Stomach (tissue), 9 donors: Measurements from ENCODE around the gene EEFSEC. TPM values are rescaled to one million over a fixed set of nuclear protein-coding genes. Genes with fewer than 3 reads are reported as not detected.
A peak's percentile ranks its signal among the peaks of the same experiment; 100 is the strongest.

Source experiments
- DNase-seq, 2 donors: peaks; one replicate each; pipeline versions ENCODE4 v3.0.0 to v3.0.0-alpha.2; 2013 to 2019
- H3K27ac ChIP-seq, 5 donors: fragments of 200-600 bp in 4 of 5; sonication (generic) in 4 of 5; one replicate each; pipeline ENCODE4 v1.5.1; 2013 to 2019; ENCODE audit warnings: mild to moderate bottlenecking in 1 of 5, moderate library complexity in 1 of 5
- H3K27me3 ChIP-seq, 3 donors: fragments of 200-600 bp; sonication (generic); one replicate each; pipeline ENCODE4 v1.5.1; 2017 to 2019; ENCODE audit warnings: mixed run types in 1 of 3
- H3K36me3 ChIP-seq, 4 donors: fragments of 200-600 bp; sonication (generic); 1 replicate in 3 of 4; 2 replicates in 1 of 4; pipeline ENCODE4 v1.5.1; 2016 to 2019
- H3K4me1 ChIP-seq, 4 donors: fragments of 200-600 bp; sonication (generic); one replicate each; pipeline ENCODE4 v1.5.1; 2016 to 2019
- H3K4me3 ChIP-seq, 4 donors: fragments of 200-600 bp; sonication (generic) in 3 of 4; one replicate each; pipeline ENCODE4 v1.5.1; 2016 to 2019; ENCODE audit warnings: mild to moderate bottlenecking in 1 of 4
- H3K9me3 ChIP-seq, 4 donors: fragments of 200-600 bp; sonication (generic); one replicate each; pipeline ENCODE4 v1.5.1; 2016 to 2019
- EP300 ChIP-seq: sonication (generic); formaldehyde crosslinking; IDR thresholded peaks from one replicate; pipeline ENCODE4 v1.6.1; 2017; ENCODE audit warnings: antibody characterized with exemption
- POLR2A ChIP-seq, 4 donors: fragments of 450-650 bp; IDR thresholded peaks; one replicate each; pipeline ENCODE4 v1.6.1; 2016; ENCODE audit warnings: antibody characterized with exemption in 4 of 4, control low read depth in 2 of 4, mild to moderate bottlenecking in 1 of 4, moderate library complexity in 1 of 4
- POLR2AphosphoS5 ChIP-seq, 3 donors: sonication (generic); formaldehyde crosslinking; IDR thresholded peaks; one replicate each; pipeline ENCODE4 v1.6.1; 2016; ENCODE audit warnings: antibody characterized with exemption in 3 of 3
- WGBS, 5 donors: extraction: QIAGEN DNeasy Blood & Tissue Kit in 3 of 5; methylation state at CpG; one replicate each; pipeline versions ENCODE4 v1.1.5 to v1.1.7; 2013 to 2018; 5-methylcytosine and 5-hydroxymethylcytosine counted together
- intact Hi-C: fragments of 100-400 bp; cut with DNase I; formaldehyde crosslinking; loops from one replicate; pipeline ENCODE4 v1.15.1; 2023; ENCODE audit warnings: low total_unique reads
- polyA plus RNA-seq, 3 donors: library from polyadenylated mRNA; stranded (reverse); fragments of 200-250 nt; gene quantifications; one replicate each; pipeline ENCODE4 v1.2.3, GENCODE V29; 2013
- total RNA-seq, 5 donors: library from RNA; depleted of rRNA; stranded (reverse); fragments of >200 nt; gene quantifications; one replicate each; pipeline versions ENCODE4 v1.1.0 to v1.2.3, GENCODE V29; 2014 to 2016
- TF ChIP-seq, protein P1 (sequence below), 7 experiments: fragments of 450-650 bp in 4 of 7; fragments of 200-600 bp in 3 of 7; sonication (generic) in 3 of 7; IDR thresholded peaks; one replicate each; pipeline ENCODE4 v1.5.1; 2016 to 2019; ENCODE audit warnings: antibody characterized with exemption in 7 of 7, control low read depth in 2 of 7, mild to moderate bottlenecking in 1 of 7
- donor health status: healthy with polysubstance abuse.
- donor health status: Bipolar disorder and iron deficiency.
- donor health status: healthy.

The EEFSEC gene
- total and polyA plus RNA-seq, 8 donors, result 5.0 to 39.1 (median 13.2) TPM

GRCh38 chr3:128235207-128235926 is 82.1 kb downstream of the EEFSEC start:
- no peak overlapping the region for H3K4me3 ChIP-seq
- intact Hi-C loops, result no loop called here
- no peaks in the 10 kb centered on the region for H3K36me3 ChIP-seq
- H3K27me3 ChIP-seq, result no peaks in the 10 kb centered on the region
- TF ChIP-seq, protein P1, sequence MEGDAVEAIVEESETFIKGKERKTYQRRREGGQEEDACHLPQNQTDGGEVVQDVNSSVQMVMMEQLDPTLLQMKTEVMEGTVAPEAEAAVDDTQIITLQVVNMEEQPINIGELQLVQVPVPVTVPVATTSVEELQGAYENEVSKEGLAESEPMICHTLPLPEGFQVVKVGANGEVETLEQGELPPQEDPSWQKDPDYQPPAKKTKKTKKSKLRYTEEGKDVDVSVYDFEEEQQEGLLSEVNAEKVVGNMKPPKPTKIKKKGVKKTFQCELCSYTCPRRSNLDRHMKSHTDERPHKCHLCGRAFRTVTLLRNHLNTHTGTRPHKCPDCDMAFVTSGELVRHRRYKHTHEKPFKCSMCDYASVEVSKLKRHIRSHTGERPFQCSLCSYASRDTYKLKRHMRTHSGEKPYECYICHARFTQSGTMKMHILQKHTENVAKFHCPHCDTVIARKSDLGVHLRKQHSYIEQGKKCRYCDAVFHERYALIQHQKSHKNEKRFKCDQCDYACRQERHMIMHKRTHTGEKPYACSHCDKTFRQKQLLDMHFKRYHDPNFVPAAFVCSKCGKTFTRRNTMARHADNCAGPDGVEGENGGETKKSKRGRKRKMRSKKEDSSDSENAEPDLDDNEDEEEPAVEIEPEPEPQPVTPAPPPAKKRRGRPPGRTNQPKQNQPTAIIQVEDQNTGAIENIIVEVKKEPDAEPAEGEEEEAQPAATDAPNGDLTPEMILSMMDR (IDR thresholded peaks at IDR 0.05), result no peak
- no peak for TF ChIP-seq EP300
- TF ChIP-seq POLR2AphosphoS5 (IDR thresholded peaks at IDR 0.05), result peak in 1 of 3 donors; percentile 6
- peak in 1 of 2 donors; percentile 71 for DNase-seq
- H3K9me3 ChIP-seq, result no peaks in the 10 kb centered on the region
- H3K27ac ChIP-seq, result peak overlapping the region in 1 of 5 donors; percentile 10
- 43 to 67% (median 61%) methylated on average over 11 of the region's 11 CpGs for WGBS, 5 donors
- H3K4me1 ChIP-seq, result peaks cover 3 to 64% (median 23%) of the 10 kb centered on the region in 4 donors

DNA sequence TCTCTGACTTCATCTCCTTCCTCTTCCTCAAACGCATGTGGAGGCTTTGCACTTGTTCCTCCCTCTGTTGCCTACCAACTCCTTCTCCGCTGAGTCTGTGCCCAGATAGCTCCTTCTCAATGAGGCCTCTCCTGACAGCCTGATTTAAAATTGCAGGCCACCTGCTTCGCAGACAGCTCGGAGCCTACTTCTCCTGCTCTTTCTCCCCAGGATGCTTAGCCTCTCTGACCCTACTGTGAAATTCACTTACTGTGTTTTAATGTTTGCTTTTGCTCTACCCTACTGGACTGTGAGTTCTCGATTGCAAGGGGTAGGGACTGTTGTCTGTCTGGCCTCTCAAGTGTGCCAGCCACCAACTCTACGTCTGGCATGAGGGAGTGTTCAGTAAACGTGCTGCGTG is 83.4 kb downstream of the EEFSEC start:
- Histone ChIP-seq H3K4me3 (no peak overlapping the region), H3K4me1 (peaks cover 3 to 56% (median 20%) of the 10 kb centered on the region in 4 donors), H3K36me3 (no peaks in the 10 kb centered on the region), H3K27ac (no peak overlapping the region), H3K27me3 (no peaks in the 10 kb centered on the region), H3K9me3 (no peaks in the 10 kb centered on the region)
- DNase-seq, result peak in 1 of 2 donors; percentile 31
- intact Hi-C loops, result no loop called here
- no peak for TF ChIP-seq POLR2AphosphoS5 (IDR thresholded peaks at IDR 0.05)
- TF ChIP-seq, protein P1 (IDR thresholded peaks at IDR 0.05), result no peak
- TF ChIP-seq POLR2A (IDR thresholded peaks at IDR 0.05), result no peak
- no peak for TF ChIP-seq EP300
- 59 to 78% (median 68%) methylated on average over 8 of the region's 8 CpGs for WGBS, 5 donors

- WGBS, 5 donors, result 73 to 88% (median 85%) methylated on average over 3 of the region's 3 CpGs
- no peak for DNase-seq
- no peak overlapping the region for H3K27ac ChIP-seq
- H3K4me3 ChIP-seq, result no peak overlapping the region
- peaks cover 3 to 47% (median 16%) of the 10 kb centered on the region in 4 donors for H3K4me1 ChIP-seq
- intact Hi-C loops, result no loop called here
- H3K27me3 ChIP-seq, result no peaks in the 10 kb centered on the region
- no peaks in the 10 kb centered on the region for H3K9me3 ChIP-seq
- H3K36me3 ChIP-seq, result no peaks in the 10 kb centered on the region
- TF ChIP-seq EP300, result no peak
- no peak for TF ChIP-seq POLR2A (IDR thresholded peaks at IDR 0.05)
- no peak for TF ChIP-seq POLR2AphosphoS5 (IDR thresholded peaks at IDR 0.05)
- TF ChIP-seq, protein P1 (IDR thresholded peaks at IDR 0.05), result no peak
These were observed 84.3 kb downstream of the EEFSEC start for GRCh38 chr3:128237348-128238183.

- no peak for DNase-seq
- no peak overlapping the region for H3K4me3 ChIP-seq
- intact Hi-C loops, result no loop called here
- H3K9me3 ChIP-seq, result no peaks in the 10 kb centered on the region
- peaks cover 3 to 42% (median 15%) of the 10 kb centered on the region in 4 donors for H3K4me1 ChIP-seq
- H3K27ac ChIP-seq, result no peak overlapping the region
- no peak for TF ChIP-seq POLR2AphosphoS5 (IDR thresholded peaks at IDR 0.05)
- TF ChIP-seq EP300, result no peak
- no peak for TF ChIP-seq POLR2A (IDR thresholded peaks at IDR 0.05)
- no peaks in the 10 kb centered on the region for H3K36me3 ChIP-seq
- H3K27me3 ChIP-seq, result no peaks in the 10 kb centered on the region
These were observed 84.9 kb downstream of the EEFSEC start for GRCh38 chr3:128238184-128238489.
